Smooth muscle cell (in vitro differentiated cells): Measurements from ENCODE around the gene RAB11FIP4. TPM values are rescaled to one million over a fixed set of nuclear protein-coding genes. Genes with fewer than 3 reads are reported as not detected.
A peak's percentile ranks its signal among the peaks of the same experiment; 100 is the strongest.

ENCODE experiments used
- DNase-seq: peaks from one replicate; lab custom pipeline; 2025; ENCODE audit not compliant: unreplicated experiment; lab: John Stamatoyannopoulos, UW
- H2AFZ ChIP-seq: fragments of 200-600 bp; sonication (generic); 2 replicates; pipeline ENCODE4 v1.6.0; 2016; ENCODE audit warnings: antibody characterized with exemption, low read depth, mild to moderate bottlenecking
- H3F3A ChIP-seq: fragments of 200-600 bp; sonication (generic); 2 replicates; pipeline ENCODE4 v1.6.0; 2017; ENCODE audit warnings: antibody characterized with exemption, low read depth
- H3K27ac ChIP-seq: fragments of 200-600 bp; sonication (generic); 2 replicates; pipeline ENCODE4 v1.5.1; 2016; ENCODE audit warnings: low read depth, mild to moderate bottlenecking
- H3K27me3 ChIP-seq: fragments of 200-600 bp; sonication (generic); 2 replicates; pipeline ENCODE4 v1.6.1; 2016; ENCODE audit warnings: low read depth, mild to moderate bottlenecking
- H3K36me3 ChIP-seq: fragments of 200-600 bp; sonication (generic); 2 replicates; pipeline ENCODE4 v1.5.1; 2016; ENCODE audit warnings: low read depth
- H3K4me1 ChIP-seq: fragments of 200-600 bp; sonication (generic); 2 replicates; pipeline ENCODE4 v1.5.1; 2016; ENCODE audit warnings: low read depth
- H3K4me2 ChIP-seq: fragments of 200-600 bp; sonication (generic); 2 replicates; pipeline ENCODE4 v1.6.0; 2016; ENCODE audit warnings: mild to moderate bottlenecking
- H3K4me3 ChIP-seq: fragments of 200-600 bp; sonication (generic); 2 replicates; pipeline ENCODE4 v1.5.1; 2016; ENCODE audit warnings: mild to moderate bottlenecking
- H3K79me2 ChIP-seq: fragments of 200-600 bp; sonication (generic); 2 replicates; pipeline ENCODE4 v1.6.0; 2016; ENCODE audit warnings: low read depth, mild to moderate bottlenecking
- H3K9ac ChIP-seq: fragments of 200-600 bp; sonication (generic); 2 replicates; pipeline ENCODE4 v1.6.0; 2016; ENCODE audit warnings: low read depth
- H3K9me3 ChIP-seq: fragments of 200-600 bp; sonication (generic); replicated peaks from 2 replicates; pipeline ENCODE4 v1.5.1; 2016; ENCODE audit warnings: low read depth
- H4K20me1 ChIP-seq: fragments of 200-600 bp; sonication (generic); 2 replicates; pipeline ENCODE4 v1.6.0; 2016; ENCODE audit warnings: low read depth
- WGBS: methylation state at CpG from one replicate; pipeline ENCODE4 v1.1.7; 2016; ENCODE audit warnings: low lambda C conversion rate; 5-methylcytosine and 5-hydroxymethylcytosine counted together
- polyA plus RNA-seq: library from polyadenylated mRNA; unstranded; fragments of >200 nt; fragmentation: Nextera tagmentation; extraction: Ambion mirVana; gene quantifications from 2 replicates; pipeline ENCODE4 v1.2.1, GENCODE V29; 2016
- total RNA-seq: library from RNA; depleted of rRNA; stranded (reverse); fragments of >200 nt; gene quantifications from 2 replicates; pipeline ENCODE4 v1.2.3, GENCODE V29; 2014
- TF ChIP-seq, protein P1 (sequence below): fragments of 200-600 bp; sonication (generic); IDR thresholded peaks from 2 replicates; pipeline ENCODE4 v1.5.1; 2017; ENCODE audit warnings: borderline replicate concordance, mild to moderate bottlenecking, antibody characterized with exemption; ENCODE audit not compliant: insufficient read depth, poor library complexity, severe bottlenecking

Gene RAB11FIP4
- total and polyA plus RNA-seq, 2 experiments from 2014 or later, result 0.42 to 2.9 TPM

DNA sequence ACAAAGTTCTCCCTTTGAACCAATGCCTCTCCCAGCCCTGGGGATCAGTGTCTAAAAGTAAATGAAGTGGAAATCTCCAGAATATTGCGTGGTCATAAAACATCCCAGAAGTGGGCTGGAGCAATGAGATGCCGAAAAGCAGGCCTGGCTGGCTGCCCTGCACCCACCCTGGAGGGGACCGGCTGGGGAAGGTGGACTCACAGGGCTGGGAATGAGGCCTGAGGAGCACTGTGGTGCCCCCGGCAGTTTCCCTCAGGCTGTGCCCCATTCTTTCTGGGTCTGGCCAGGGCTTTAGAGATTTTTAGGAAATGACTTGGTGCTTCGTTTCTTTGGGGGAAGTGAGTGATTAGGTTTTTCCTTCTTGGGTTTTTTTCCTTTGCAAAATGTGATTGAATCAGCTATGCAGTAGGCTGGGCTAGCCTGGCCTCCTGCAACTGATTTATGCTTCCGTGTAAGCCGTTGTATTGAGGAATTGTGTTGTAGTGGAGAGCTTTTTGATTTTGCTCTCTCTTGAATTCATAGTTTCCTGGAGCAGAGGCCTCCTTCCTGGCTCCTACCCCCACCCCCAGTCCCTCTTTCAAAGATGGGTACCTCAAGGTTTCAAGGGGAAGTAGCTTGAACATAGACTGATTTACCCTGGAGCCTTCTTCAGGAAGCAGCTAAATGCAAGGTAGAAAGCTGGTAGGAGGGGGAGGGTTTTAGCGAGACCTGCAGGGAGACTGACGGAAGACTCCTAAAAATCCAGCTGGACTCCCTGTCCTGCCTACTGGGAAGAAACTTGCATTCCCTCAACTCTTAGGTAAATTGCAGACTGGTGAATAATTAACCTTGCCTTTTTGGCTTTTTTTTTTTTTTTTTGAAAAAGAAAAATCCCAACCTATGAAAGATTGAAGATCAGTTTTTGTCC, 170.2 kb downstream of the RAB11FIP4 start:
- Histone ChIP-seq H3K9ac (peak overlapping the region; percentile 92), H2AFZ (no peak overlapping the region), H3K4me3 (peak overlapping the region; percentile 59)

DNA sequence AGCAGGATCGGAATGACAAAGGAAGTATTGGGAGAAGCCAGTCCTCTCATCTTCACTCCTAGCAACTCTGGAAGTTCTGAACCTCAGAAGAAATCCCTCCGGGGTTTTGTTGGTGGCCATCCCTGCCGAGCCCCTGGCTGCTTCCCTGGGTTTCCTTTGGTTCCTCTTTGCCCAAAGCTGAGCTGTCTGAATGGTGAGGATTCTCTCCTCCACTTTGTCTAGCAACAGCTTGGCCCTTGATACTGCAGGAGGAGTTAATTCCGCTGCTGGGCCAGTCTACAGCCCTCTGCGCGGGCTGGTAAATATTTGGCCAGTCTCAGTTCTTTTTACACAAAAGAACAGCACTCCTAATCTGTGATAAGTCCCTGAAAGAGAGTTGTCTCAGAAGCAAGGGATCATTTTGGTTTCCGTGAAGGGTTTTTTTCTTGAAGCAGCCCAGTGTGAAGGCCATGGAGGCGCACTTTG, 170.9 kb downstream of the RAB11FIP4 start:
- Histone ChIP-seq H3F3A (peaks cover 9% of the 10 kb centered on the region), H3K9me3 (no peaks in the 10 kb centered on the region), H3K9ac (peak overlapping the region; percentile 26), H3K4me1 (peaks cover 40% of the 10 kb centered on the region), H2AFZ (no peak overlapping the region), H3K27me3 (no peaks in the 10 kb centered on the region), H3K79me2 (peaks cover 83% of the 10 kb centered on the region), H3K4me3 (peak overlapping the region; percentile 59), H3K36me3 (no peaks in the 10 kb centered on the region), H3K4me2 (peak overlapping the region; percentile 79), H3K27ac (peak overlapping the region; percentile 85), H4K20me1 (peaks cover 55% of the 10 kb centered on the region)
- TF ChIP-seq, protein P1, sequence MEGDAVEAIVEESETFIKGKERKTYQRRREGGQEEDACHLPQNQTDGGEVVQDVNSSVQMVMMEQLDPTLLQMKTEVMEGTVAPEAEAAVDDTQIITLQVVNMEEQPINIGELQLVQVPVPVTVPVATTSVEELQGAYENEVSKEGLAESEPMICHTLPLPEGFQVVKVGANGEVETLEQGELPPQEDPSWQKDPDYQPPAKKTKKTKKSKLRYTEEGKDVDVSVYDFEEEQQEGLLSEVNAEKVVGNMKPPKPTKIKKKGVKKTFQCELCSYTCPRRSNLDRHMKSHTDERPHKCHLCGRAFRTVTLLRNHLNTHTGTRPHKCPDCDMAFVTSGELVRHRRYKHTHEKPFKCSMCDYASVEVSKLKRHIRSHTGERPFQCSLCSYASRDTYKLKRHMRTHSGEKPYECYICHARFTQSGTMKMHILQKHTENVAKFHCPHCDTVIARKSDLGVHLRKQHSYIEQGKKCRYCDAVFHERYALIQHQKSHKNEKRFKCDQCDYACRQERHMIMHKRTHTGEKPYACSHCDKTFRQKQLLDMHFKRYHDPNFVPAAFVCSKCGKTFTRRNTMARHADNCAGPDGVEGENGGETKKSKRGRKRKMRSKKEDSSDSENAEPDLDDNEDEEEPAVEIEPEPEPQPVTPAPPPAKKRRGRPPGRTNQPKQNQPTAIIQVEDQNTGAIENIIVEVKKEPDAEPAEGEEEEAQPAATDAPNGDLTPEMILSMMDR, result no peak
- no peak for DNase-seq
- WGBS, result 52% methylated on average over 8 of the region's 8 CpGs

More for the DNA sequence above, 170.2 kb downstream of the RAB11FIP4 start:
- Histone ChIP-seq H3K9me3 (no peaks in the 10 kb centered on the region), H4K20me1 (peaks cover 48% of the 10 kb centered on the region), H3K27me3 (no peaks in the 10 kb centered on the region), H3K4me2 (peak overlapping the region; percentile 79), H3K79me2 (peaks cover 76% of the 10 kb centered on the region), H3K27ac (peak overlapping the region; percentile 85), H3F3A (peaks cover 4% of the 10 kb centered on the region), H3K36me3 (no peaks in the 10 kb centered on the region), H3K4me1 (peaks cover 41% of the 10 kb centered on the region)
- DNase-seq, result no peak
- TF ChIP-seq, protein P1, result no peak
- 14% methylated on average over 9 of the region's 9 CpGs for WGBS

DNA sequence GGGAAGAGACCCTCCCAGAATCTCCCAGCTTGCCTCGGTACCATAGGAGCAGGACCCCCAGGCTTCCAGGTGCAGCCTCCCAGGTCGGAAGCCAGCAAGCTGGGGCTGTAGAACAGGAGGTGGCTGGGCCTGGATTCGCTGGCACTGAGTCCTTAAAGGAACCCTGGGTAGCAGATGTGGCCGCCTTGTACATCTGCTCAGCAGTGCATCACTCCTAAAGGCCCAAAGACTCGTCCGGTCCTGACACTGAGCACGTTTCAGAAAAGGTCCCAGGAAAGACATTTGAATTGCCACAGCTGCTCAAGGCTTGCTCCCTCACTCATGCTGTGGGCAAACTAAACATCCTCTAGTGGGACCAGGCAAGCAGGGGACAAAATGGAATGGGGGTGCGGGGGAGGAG, 172.8 kb downstream of the RAB11FIP4 start:
- Histone ChIP-seq H3K4me1 (peaks cover 40% of the 10 kb centered on the region), H4K20me1 (peaks cover 74% of the 10 kb centered on the region)

More for the DNA sequence above, 172.8 kb downstream of the RAB11FIP4 start:
- 90% methylated on average over 8 of the region's 8 CpGs for WGBS
- no peak for DNase-seq
- TF ChIP-seq, protein P1, result no peak
- peak overlapping the region; percentile 85 for H3K27ac ChIP-seq
- H3K36me3 ChIP-seq, result no peaks in the 10 kb centered on the region
- H3F3A ChIP-seq, result peaks cover 11% of the 10 kb centered on the region
- H3K9me3 ChIP-seq, result no peaks in the 10 kb centered on the region
- no peak overlapping the region for H3K9ac ChIP-seq
- no peak overlapping the region for H2AFZ ChIP-seq
- peaks cover 100% of the 10 kb centered on the region for H3K79me2 ChIP-seq
- peak overlapping the region; percentile 69 for H3K4me2 ChIP-seq
- no peak overlapping the region for H3K4me3 ChIP-seq
- H3K27me3 ChIP-seq, result no peaks in the 10 kb centered on the region
